WERI-Rb-1 (cell line): ENCODE measurements around the gene EP300.

ENCODE experiments used
- DNase-seq: peaks from one replicate; pipeline ENCODE4 v3.0.0-alpha.2; 2020
- H3K27ac ChIP-seq: fragments of 250-450 bp; sonication (Bioruptor Pico); 2 replicates; pipeline ENCODE4 v1.5.1; 2020; ENCODE audit warnings: mild to moderate bottlenecking, moderate library complexity
- H3K27me3 ChIP-seq: fragments of 250-450 bp; sonication (Bioruptor Pico); 2 replicates; pipeline ENCODE4 v1.5.1; 2021; ENCODE audit warnings: mild to moderate bottlenecking, low read depth, moderate library complexity; ENCODE audit not compliant: insufficient read depth, severe bottlenecking
- H3K36me3 ChIP-seq: fragments of 250-450 bp; sonication (Bioruptor Pico); 2 replicates; pipeline ENCODE4 v1.5.1; 2020; ENCODE audit warnings: mild to moderate bottlenecking, moderate library complexity
- H3K4me3 ChIP-seq: 2 replicates; pipeline ENCODE4 v1.5.1; 2011; ENCODE audit warnings: low read depth, mild to moderate bottlenecking, control low read depth, low read length
- H3K9me3 ChIP-seq: fragments of 250-450 bp; sonication (Bioruptor Pico); 2 replicates; pipeline ENCODE4 v1.5.1; 2021; ENCODE audit warnings: mild to moderate bottlenecking, moderate library complexity; ENCODE audit not compliant: severe bottlenecking
- CTCF ChIP-seq: IDR thresholded peaks from 2 replicates; pipeline ENCODE4 v1.5.1; 2011; ENCODE audit warnings: low read depth, mild to moderate bottlenecking, control low read depth, inconsistent platforms, low read length

The EP300 gene

GRCh38 chr22:41226723-41227655, 134.6 kb downstream of the EP300 start:
- Histone ChIP-seq H3K36me3 (peaks cover 51% of the 10 kb centered on the region), H3K27ac (no peak overlapping the region), H3K9me3 (no peaks in the 10 kb centered on the region), H3K27me3 (no peaks in the 10 kb centered on the region), H3K4me3 (no peak overlapping the region)
- no peak for DNase-seq
- no peak for TF ChIP-seq CTCF

DNA sequence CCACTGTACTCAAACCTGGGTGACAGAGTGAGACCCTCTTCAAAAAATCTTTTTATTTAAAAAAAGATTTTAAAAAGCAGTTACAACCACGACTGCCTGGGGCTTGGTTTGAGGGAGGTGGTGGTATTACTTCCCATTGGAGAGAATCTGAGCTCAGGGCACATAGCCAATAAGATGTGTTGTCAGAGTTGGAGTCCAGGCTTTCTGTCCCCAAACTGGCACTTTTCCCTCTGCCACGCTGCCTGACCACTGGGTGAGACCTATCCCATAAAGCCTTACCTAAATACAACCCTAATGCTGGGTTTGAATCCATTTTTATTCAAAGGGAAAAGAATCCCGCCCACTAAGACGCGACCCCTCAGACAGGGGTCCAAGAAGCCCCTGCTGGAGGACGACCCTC, 136.8 kb downstream of the EP300 start:
- Histone ChIP-seq H3K9me3 (no peaks in the 10 kb centered on the region), H3K27ac (no peak overlapping the region), H3K4me3 (no peak overlapping the region), H3K27me3 (no peaks in the 10 kb centered on the region), H3K36me3 (peaks cover 39% of the 10 kb centered on the region)
- TF ChIP-seq CTCF, result no peak
- DNase-seq, result no peak
